ENCODE results near the gene SCYGR5. TPM values are rescaled to one million over a fixed set of nuclear protein-coding genes. Genes with fewer than 3 reads are reported as not detected.

The SCYGR5 gene
- total RNA-seq, 1 donor from 2014 or later = not detected

GRCh38 chr2:227687189-227687588, 20.6 kb downstream of the SCYGR5 start:
- no peak for DNase-seq (ENCODE audit: low spot score)
- Mint-ChIP-seq H3K27me3 (ENCODE audit: unreplicated experiment) (no peaks in the 10 kb centered on the region), H3K36me3 (ENCODE audit: low read depth, unreplicated experiment) (no peaks in the 10 kb centered on the region), H3K4me1 (ENCODE audit: unreplicated experiment) (no peaks in the 10 kb centered on the region), H3K9me3 (ENCODE audit: unreplicated experiment) (no peaks in the 10 kb centered on the region), H3K27ac (ENCODE audit: unreplicated experiment) (no peak overlapping the region), H3K4me3 (ENCODE audit: unreplicated experiment) (no peak overlapping the region)
- no peak for TF ChIP-seq CTCF (IDR thresholded peaks at IDR 0.05; ENCODE audit: unreplicated experiment)

GRCh38 chr2:227696990-227697679, 30.5 kb downstream of the SCYGR5 start:
- no peaks in the 10 kb centered on the region for H3K4me1 Mint-ChIP-seq (ENCODE audit: unreplicated experiment)
- H3K27me3 Mint-ChIP-seq (ENCODE audit: unreplicated experiment) = no peaks in the 10 kb centered on the region
- no peak overlapping the region for H3K27ac Mint-ChIP-seq (ENCODE audit: unreplicated experiment)
- no peak for TF ChIP-seq CTCF (IDR thresholded peaks at IDR 0.05; ENCODE audit: unreplicated experiment)
- no peaks in the 10 kb centered on the region for H3K36me3 Mint-ChIP-seq (ENCODE audit: low read depth, unreplicated experiment)
- no peak for DNase-seq (ENCODE audit: low spot score)
- H3K9me3 Mint-ChIP-seq (ENCODE audit: unreplicated experiment) = no peaks in the 10 kb centered on the region
- H3K4me3 Mint-ChIP-seq (ENCODE audit: unreplicated experiment) = no peak overlapping the region

DNA sequence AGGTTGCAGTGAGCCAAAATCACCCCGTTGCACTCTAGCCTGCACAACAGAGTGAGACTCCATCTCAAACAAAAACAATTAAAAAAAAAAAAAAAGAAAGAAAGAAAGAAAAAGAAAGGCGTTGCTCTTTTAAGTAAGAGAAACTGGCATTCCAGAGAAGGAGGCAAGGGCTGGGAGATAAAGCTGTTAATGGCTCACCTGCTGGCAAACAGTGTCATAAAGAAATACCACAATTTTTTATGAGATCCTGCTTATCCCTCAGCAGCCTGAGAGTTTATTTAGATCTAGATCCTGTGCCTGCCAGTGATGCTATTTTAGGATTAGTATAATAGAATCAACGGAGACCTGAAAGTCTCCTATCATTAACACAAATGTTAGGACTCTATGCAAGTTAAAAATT, 35.0 kb downstream of the SCYGR5 start:
- Mint-ChIP-seq H3K4me3 (ENCODE audit: unreplicated experiment) (no peak overlapping the region), H3K27ac (ENCODE audit: unreplicated experiment) (no peak overlapping the region), H3K9me3 (ENCODE audit: unreplicated experiment) (no peaks in the 10 kb centered on the region), H3K27me3 (ENCODE audit: unreplicated experiment) (peaks cover 2% of the 10 kb centered on the region), H3K36me3 (ENCODE audit: low read depth, unreplicated experiment) (no peaks in the 10 kb centered on the region), H3K4me1 (ENCODE audit: unreplicated experiment) (no peaks in the 10 kb centered on the region)
- no peak for TF ChIP-seq CTCF (IDR thresholded peaks at IDR 0.05; ENCODE audit: unreplicated experiment)
- DNase-seq (ENCODE audit: low spot score) = no peak

DNA sequence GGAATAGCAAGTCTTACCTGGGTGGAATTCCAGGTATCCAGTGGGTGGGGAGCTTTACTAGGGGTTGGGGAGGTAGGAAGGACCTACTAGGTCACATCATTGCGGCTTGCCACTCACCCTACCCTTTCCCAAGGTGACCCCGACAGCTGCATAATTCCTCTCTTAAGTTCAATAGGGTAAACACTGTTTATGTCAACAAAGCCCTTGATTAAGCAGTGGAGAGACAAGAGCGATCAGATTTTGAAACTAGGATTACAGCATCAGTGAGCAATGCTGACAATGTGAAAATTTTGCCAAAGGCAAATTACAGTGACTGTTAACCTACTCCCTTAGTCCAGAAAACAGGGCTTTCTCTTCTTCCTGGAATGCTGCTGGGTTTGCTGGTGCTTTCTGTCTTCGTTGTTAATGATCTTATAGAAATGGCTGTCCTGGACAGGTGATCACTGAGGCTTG, 36.7 kb downstream of the SCYGR5 start:
- H3K9me3 Mint-ChIP-seq (ENCODE audit: unreplicated experiment) = no peaks in the 10 kb centered on the region
- no peak overlapping the region for H3K27ac Mint-ChIP-seq (ENCODE audit: unreplicated experiment)
- H3K27me3 Mint-ChIP-seq (ENCODE audit: unreplicated experiment) = peaks cover 2% of the 10 kb centered on the region
- H3K4me1 Mint-ChIP-seq (ENCODE audit: unreplicated experiment) = no peaks in the 10 kb centered on the region
- TF ChIP-seq CTCF (IDR thresholded peaks at IDR 0.05; ENCODE audit: unreplicated experiment) = no peak
- no peaks in the 10 kb centered on the region for H3K36me3 Mint-ChIP-seq (ENCODE audit: low read depth, unreplicated experiment)
- no peak overlapping the region for H3K4me3 Mint-ChIP-seq (ENCODE audit: unreplicated experiment)
- DNase-seq (ENCODE audit: low spot score) = no peak

- Mint-ChIP-seq H3K4me1 (ENCODE audit: unreplicated experiment) (no peaks in the 10 kb centered on the region), H3K27me3 (ENCODE audit: unreplicated experiment) (peaks cover 2% of the 10 kb centered on the region), H3K4me3 (ENCODE audit: unreplicated experiment) (no peak overlapping the region), H3K27ac (ENCODE audit: unreplicated experiment) (no peak overlapping the region), H3K36me3 (ENCODE audit: low read depth, unreplicated experiment) (no peaks in the 10 kb centered on the region), H3K9me3 (ENCODE audit: unreplicated experiment) (no peaks in the 10 kb centered on the region)
- no peak for TF ChIP-seq CTCF (IDR thresholded peaks at IDR 0.05; ENCODE audit: unreplicated experiment)
- no peak for DNase-seq (ENCODE audit: low spot score)
These were observed 37.4 kb downstream of the SCYGR5 start for GRCh38 chr2:227703961-227704360.

All from endothelial cell (in vitro differentiated cells).